ENCODE results near the gene JARID2. TPM values are rescaled to one million over a fixed set of nuclear protein-coding genes. Genes with fewer than 3 reads are reported as not detected.

JARID2 gene
- polyA plus RNA-seq, 3 donors, result 26.8 to 28.2 (median 28.0) TPM

DNA sequence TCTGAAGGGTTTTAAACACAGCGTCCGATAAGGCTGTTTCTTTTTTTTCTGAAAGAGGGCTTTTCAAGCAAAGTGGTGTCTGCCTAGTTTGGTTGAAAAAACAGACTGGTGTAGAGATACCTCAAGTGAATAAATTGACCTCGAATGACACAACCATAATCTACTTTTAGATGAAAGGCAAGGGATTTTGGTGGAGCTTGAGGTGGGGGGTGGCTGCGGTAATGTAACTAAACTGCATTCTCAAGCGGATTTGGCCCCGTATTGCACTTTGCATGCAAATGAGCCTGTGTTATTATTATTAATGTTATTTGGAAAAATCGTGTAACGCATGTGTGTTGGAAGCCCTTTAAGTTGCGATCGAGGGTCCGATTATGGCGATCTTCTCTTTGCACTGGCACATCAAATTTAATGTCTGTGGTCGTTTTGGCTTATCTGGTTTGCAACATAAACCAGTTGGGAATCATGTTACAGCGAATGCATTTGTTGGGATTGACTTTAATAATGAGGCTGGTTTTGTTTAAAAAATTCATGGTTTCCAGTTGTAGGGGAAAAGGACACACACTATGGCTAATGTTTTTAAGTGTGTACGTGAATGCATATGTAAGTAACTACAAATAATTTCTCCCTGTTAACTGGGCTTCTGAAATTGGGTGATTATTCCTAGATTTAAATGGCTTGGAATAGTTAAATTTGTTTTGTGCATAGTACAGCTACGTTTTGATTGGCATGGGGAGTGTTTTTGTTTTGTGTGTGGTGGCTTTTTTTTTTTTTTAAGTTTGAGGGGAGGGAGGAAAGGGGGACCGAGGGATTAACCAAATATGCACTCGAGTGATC lies 1.0 kb downstream of the JARID2 start:
- no peak for DNase-seq (ENCODE audit: low read depth in 3 of 3, low spot score in 2 of 3)

DNA sequence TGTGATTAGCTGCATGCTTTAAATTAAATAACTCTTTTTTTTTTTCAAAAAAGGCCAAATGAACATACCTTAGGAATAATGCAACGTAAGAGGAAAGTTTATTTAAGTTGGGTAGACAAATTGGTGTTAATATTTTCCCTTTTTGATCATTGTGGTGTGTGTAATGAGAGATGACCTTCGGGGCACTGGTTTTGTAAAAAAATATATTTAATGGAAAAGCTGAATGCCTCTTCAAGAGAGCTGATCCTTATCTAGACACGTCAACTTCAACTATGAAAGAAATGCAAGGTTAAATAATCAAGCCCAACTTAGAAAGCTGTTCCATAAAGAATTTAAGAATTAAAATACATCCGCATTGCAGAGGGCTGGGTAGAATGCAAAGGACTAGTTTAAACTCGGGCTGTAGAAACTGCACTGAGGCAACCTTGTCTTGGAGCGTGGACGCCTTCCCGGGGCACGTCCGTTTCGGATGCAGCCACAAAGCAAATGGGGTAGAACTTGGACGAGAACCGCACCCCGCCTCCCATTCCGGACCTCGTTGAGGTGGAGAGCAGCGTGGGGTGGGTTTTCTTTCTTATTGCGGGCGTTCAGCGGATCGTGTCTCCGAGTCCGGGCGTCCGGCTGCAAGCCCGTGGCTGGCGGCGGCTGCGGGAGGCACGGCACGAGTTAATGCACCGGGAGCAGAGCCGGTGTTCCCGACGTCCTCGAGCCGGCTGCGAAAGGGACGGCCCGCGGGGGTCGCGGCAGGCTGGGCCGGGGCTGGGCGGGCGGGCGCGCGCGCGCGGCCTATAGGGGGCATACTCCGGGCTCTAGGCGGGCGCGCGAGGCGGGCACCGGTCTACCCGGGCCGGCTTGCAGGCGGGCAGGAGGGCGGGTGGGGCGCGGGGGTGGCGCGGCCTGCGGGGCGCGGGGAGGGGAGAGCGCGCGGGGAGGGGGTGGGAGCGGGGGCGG lies 1.9 kb downstream of the JARID2 start:
- peak in 1 of 3 donors; percentile 52 for DNase-seq (ENCODE audit: low read depth in 3 of 3, low spot score in 2 of 3)

DNA sequence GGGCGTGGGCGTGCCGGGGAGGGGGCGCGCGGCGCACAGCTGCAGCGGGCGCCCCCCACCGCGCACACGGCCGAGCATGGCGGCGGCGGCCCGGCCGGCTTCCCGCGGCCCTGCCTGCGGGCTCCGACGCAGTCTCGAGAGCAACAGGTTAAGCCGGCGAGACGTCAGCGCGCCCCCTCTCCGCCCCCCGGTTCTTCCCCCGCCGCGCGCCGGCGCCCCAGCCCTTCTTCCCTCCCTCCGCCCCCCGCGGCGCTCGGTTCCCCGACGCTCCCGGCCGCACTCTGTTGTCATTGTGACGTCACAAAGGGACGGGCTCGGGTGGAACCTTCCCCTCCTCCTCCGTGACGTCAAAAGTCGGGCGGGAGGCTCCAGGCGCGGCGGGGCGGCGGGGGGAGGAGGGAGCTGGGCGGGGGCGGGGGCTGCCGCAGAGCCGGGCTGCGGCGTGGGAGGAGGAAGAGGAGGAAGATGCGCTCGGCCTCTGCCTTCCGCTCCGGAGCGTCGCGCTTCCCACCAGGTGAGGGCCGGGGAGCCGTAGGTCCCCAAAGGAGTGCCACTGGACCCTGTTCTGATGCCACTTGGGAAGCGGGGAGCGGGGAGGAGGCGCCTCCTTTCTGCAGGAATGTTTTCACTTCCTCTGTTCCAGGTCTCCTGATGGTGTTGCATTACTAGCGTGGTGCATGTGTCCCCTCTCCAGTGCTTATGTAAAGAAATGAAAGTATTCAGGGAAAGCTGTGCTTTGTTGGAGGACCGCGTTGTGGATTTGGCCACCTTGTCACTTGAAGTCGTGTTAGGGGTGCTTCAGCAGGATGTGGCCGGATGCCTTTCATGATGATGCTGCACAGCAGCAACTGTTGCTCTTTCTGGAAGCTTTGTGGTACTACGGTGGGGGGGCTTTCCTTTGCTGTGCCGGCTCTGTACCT lies 2.8 kb downstream of the JARID2 start:
- DNase-seq (ENCODE audit: low read depth in 3 of 3, low spot score in 2 of 3), result peak in 2 of 3 donors; percentile 93 to 95

DNA sequence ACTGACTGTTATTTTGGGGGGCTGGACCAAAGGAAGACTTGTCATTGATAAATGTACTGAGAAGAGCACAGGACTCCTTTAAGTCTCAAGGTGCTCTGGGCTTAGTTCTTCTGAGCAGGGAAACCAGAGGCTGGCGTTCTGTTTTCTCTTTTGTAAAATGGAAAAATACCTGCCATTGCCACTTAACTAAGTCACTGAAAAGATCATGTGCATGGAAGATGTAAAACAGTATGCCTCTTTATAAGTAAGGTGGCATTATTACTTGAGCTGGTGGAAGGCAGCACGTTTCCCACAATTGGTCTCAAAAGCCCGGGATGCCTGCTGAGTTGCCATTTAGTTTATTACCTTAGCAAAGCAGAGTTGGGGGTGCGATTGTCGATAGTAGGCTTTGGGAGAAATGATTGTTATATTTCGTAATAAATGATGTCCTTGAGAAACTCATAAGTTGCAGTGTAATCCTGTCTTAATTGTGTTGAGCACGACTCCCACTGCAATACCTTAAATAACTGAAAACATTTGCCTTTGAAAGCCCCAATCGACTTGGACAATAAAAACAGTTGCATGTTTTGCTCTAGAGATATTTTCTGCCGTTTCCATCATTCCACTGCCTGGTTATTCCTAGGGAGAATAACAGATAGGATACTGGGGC lies 3.6 kb downstream of the JARID2 start:
- DNase-seq (ENCODE audit: low read depth in 3 of 3, low spot score in 2 of 3), result no peak

GRCh38 chr6:15250187-15251168 lies 4.6 kb downstream of the JARID2 start:
- no peak for DNase-seq (ENCODE audit: low read depth in 3 of 3, low spot score in 2 of 3)

GRCh38 chr6:15252195-15252594 lies 6.3 kb downstream of the JARID2 start:
- no peak for DNase-seq (ENCODE audit: low read depth in 3 of 3, low spot score in 2 of 3)

- DNase-seq (ENCODE audit: low read depth in 3 of 3, low spot score in 2 of 3), result no peak
Observed at GRCh38 chr6:15253203-15254022, 7.5 kb downstream of the JARID2 start.

GRCh38 chr6:15254070-15254975 lies 8.5 kb downstream of the JARID2 start:
- peak in 1 of 3 donors; percentile 24 for DNase-seq (ENCODE audit: low read depth in 3 of 3, low spot score in 2 of 3)

DNA sequence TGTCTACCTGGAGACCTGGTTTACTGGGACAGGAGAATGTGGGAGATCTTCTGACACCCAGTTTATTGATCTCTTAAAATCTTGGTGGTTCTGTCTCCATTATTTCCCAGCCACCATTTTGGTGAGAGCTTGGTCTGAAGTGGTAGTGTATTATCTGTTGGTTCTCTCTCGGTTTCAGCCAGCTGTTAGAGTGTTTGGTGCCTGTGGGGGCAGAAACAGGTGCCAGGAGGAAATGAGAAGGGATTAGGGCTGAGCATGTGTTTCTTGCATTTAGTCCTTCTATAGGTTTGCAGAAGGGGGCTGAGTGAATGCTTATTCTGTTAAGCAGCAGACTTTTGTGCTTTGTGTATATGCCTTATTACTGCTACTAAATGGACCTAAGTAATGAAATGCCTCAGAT lies 9.6 kb downstream of the JARID2 start:
- no peak for DNase-seq (ENCODE audit: low read depth in 3 of 3, low spot score in 2 of 3)

- no peak for DNase-seq (ENCODE audit: low read depth in 3 of 3, low spot score in 2 of 3)
Observed at GRCh38 chr6:15255909-15256395, 10.1 kb downstream of the JARID2 start.

DNA sequence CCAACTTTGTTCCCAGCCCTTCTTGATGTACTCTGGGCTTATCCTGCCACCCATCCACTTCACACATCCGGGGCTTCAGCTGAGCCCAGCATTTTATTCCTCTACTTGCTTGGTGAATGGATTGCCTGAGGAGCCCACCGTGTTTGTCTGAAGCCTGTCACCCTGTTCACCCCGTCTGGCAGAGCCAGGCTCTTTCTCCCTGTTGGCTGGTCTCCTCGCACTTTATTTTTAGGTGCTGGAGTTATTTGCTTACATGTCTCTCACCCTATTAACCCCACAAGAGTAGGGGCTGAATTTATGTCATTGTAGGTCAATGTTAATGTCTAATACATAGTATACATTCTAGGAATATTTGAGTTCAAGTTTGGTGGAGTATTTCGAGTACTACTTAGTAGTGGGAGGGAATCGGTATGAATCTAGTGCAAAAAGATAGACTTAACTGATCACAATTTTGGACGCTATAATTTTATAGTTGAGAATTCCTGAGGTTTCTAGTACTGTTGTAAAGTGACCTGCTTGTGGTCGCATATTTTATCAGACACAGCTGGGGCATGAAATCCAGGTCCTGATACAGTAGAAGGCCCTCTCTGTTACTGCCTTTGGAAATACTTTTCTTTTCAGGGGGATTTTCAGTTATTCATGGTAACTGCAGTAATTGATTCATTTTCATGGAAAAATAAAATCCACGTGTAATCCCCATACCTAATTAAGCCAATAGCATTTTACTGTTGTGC lies 10.8 kb downstream of the JARID2 start:
- no peak for DNase-seq (ENCODE audit: low read depth in 3 of 3, low spot score in 2 of 3)

GRCh38 chr6:15257357-15258132 lies 11.7 kb downstream of the JARID2 start:
- no peak for DNase-seq (ENCODE audit: low read depth in 3 of 3, low spot score in 2 of 3)

GRCh38 chr6:15259766-15260098 lies 13.9 kb downstream of the JARID2 start:
- DNase-seq (ENCODE audit: low read depth in 3 of 3, low spot score in 2 of 3), result no peak

DNA sequence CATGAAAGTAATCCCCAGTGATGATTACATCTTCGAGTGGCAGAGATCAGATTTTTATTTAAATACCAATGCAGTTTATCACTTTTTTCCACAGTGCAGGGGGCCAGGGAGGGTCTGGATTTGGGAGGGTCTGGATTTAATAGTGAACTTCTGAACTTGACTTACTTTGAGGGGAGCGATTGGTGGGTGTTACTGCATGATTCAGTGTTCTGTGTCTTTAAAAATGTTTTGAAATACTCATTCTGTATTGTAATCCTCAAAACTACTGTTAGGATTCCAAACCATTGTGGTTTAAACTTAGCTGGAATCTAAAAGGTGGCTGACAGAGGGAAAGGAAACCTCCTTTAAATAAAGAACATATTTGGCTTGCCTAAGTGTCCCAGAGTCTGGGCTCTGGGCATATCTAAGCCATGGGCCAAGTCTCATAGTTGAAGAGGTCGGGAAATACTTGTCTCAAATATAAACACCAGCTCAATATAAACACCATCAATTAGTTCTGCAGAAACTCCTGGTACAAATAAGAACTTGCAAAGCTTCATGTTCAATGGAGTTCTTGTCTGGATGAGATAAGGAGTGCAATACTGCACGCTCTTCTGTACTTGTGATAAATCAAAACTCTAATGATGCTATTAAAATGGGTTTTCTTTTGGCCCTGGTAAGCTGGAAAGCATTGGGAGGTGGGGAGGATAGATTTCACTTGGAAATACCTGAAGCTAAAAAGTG lies 14.4 kb downstream of the JARID2 start:
- no peak for DNase-seq (ENCODE audit: low read depth in 3 of 3, low spot score in 2 of 3)

Measured in right renal cortex interstitium (tissue), 3 donors.